K562 (cell line): ENCODE measurements around the gene CCDC85B. TPM values are rescaled to one million over a fixed set of nuclear protein-coding genes. Genes with fewer than 3 reads are reported as not detected.
A peak's percentile ranks its signal among the peaks of the same experiment; 100 is the strongest.

Experiments used
- E2F3 ChIP-seq: fragments of 250-450 bp; sonication (Bioruptor Pico); IDR thresholded peaks from 2 replicates; pipeline ENCODE4 v1.4.0; 2020; ENCODE audit warnings: mild to moderate bottlenecking
- EZH2 ChIP-seq: IDR thresholded peaks from 2 replicates; pipeline ENCODE4 v1.6.1; 2012; ENCODE audit warnings: low read depth, mild to moderate bottlenecking, inconsistent platforms, low read length, borderline replicate concordance
- FOXJ3 ChIP-seq: sonication (generic); formaldehyde crosslinking; IDR thresholded peaks from 2 replicates; pipeline ENCODE4 v1.4.0; 2020; ENCODE audit warnings: mild to moderate bottlenecking, missing genetic modification reagents
- GTF2E2 ChIP-seq: fragments of 200-800 bp; sonication (Bioruptor generic); IDR thresholded peaks from 2 replicates; pipeline ENCODE4 v1.6.1; 2016; ENCODE audit warnings: missing genetic modification characterization, missing compliant biosample characterization
- LCOR ChIP-seq: sonication (generic); formaldehyde crosslinking; IDR thresholded peaks from 2 replicates; pipeline ENCODE4 v1.8.0; 2022; ENCODE audit warnings: mild to moderate bottlenecking, missing genetic modification reagents
- NFYB ChIP-seq: IDR thresholded peaks from 2 replicates; pipeline ENCODE4 v1.6.1; 2011; ENCODE audit warnings: mild to moderate bottlenecking, moderate library complexity; ENCODE audit not compliant: insufficient read length; ENCODE audit errors: extremely low read depth
- RCOR1 ChIP-seq, 2 experiments: IDR thresholded peaks; 2 replicates each; pipeline ENCODE4 v1.6.1; 2012; ENCODE audit warnings: low read depth in 2 of 2, low read length in 2 of 2, borderline replicate concordance in 1 of 2, improper control_type of control experiment in 1 of 2
- ZNF384 ChIP-seq: IDR thresholded peaks from 2 replicates; pipeline ENCODE4 v1.6.1; 2012; ENCODE audit warnings: low read depth, low read length, improper control_type of control experiment
- polyA plus RNA-seq, 8 experiments: library from polyadenylated mRNA; depleted of rRNA in 4 of 8; stranded (reverse) in 5 of 8; unstranded in 3 of 8; fragments of >200 nt; fragmentation: Nextera tagmentation in 2 of 8; fragmentation: Illumina TruSeq in 1 of 8; extraction: Ambion mirVana in 2 of 8; extraction: Trizol in 1 of 8; gene quantifications; 2 replicates each; pipeline versions ENCODE4 v1.2.1 to v1.2.3, GENCODE V29; 2011 to 2014; ENCODE audit warnings: inconsistent platforms in 1 of 8, missing spikeins in 1 of 8
- total RNA-seq, 7 experiments: library from RNA; depleted of rRNA in 6 of 7; stranded (reverse); fragments of >200 nt in 6 of 7; fragmentation: Illumina TruSeq in 2 of 7; extraction: Trizol in 2 of 7; gene quantifications; 2 replicates each; pipeline versions ENCODE4 v1.2.1 to v1.2.3, GENCODE V29; 2011 to 2021; ENCODE audit warnings: low replicate concordance in 1 of 7
- TF ChIP-seq, protein P1 (sequence below): fragments of 250-450 bp; sonication (Bioruptor Pico); IDR thresholded peaks from 2 replicates; pipeline ENCODE4 v1.5.0; 2020; ENCODE audit warnings: mild to moderate bottlenecking, borderline replicate concordance

CCDC85B gene
- total and polyA plus RNA-seq, 9 of the 15 experiments (the other 6 are each of a cell fraction or from before 2014, with no cell fraction given), result 0.14 to 138 (median 6.2) TPM

DNA sequence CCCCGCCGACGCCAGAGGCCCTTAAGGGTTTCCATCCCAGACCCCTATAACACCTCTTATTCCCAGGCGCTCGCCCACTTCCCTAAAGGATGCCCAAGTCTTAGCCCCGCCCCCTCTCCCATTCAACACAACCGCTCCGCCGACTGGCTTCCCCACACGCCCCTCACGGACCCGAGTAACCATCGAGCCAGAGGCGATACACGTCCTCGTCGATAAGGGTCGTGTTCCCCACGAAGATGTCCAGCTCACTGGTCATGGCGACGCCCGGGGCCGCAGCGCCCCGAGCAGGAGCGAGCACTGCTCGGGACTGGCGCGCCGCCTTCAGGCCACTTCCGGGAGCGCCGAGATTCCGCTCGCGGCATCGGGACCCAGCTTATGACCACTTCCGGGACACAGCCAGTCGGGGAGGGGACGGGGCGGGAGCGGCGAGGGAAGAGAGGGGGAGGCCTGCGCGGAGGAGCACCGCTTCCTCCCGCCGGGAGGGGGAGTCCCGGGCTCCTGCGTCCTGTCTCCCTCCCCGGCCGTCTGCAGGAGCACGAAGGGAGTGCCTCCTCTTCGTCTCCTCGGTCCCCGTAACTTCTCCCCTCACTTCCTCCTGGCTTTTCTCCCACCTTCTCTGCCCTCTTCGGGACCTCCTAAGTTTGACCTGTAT lies 2.2 kb upstream of the CCDC85B start, which contains the start of gene FIBP (continued):
- TF ChIP-seq NFYB (no peak), FOXJ3 (CRISPR knock-in tag) (no peak), ZNF384 (peak; percentile 27), EZH2 (no peak), RCOR1 (IDR thresholded peaks at IDR 0.05; ENCODE audit: borderline replicate concordance in 1 of 2, low read depth in 2 of 2, low read length in 2 of 2) (peak in 1 of 2 experiments; percentile 70; a peak in 1 of 4 replicates), E2F3 (CRISPR knock-in tag) (no peak), LCOR (CRISPR knock-in tag) (peak; percentile 90), GTF2E2 (peak; percentile 60; the same call in 1 of the 2 replicates)
- TF ChIP-seq, protein P1, sequence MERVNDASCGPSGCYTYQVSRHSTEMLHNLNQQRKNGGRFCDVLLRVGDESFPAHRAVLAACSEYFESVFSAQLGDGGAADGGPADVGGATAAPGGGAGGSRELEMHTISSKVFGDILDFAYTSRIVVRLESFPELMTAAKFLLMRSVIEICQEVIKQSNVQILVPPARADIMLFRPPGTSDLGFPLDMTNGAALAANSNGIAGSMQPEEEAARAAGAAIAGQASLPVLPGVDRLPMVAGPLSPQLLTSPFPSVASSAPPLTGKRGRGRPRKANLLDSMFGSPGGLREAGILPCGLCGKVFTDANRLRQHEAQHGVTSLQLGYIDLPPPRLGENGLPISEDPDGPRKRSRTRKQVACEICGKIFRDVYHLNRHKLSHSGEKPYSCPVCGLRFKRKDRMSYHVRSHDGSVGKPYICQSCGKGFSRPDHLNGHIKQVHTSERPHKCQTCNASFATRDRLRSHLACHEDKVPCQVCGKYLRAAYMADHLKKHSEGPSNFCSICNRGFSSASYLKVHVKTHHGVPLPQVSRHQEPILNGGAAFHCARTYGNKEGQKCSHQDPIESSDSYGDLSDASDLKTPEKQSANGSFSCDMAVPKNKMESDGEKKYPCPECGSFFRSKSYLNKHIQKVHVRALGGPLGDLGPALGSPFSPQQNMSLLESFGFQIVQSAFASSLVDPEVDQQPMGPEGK (CRISPR knock-in tag), result no peak
